GM21381 (cell line): ENCODE data around the gene DENND1A.
"Not testable (repeated sequence)": the region's sequence is repeated elsewhere in the genome, so short reads cannot be mapped to it uniquely, and the experiment has no call there.

Experiments used
- ATAC-seq: cut with Tn5 transposase; IDR thresholded peaks from one replicate; pipeline ENCODE4 v1.9.1; 2021; ENCODE audit warnings: mild to moderate bottlenecking, moderate library complexity; ENCODE audit not compliant: unreplicated experiment

The DENND1A gene

GRCh38 chr9:123823194-123823947 is 106.6 kb downstream of the DENND1A start:
- ATAC-seq: no peak

- no peak for ATAC-seq
Observed at GRCh38 chr9:123821619-123822018, 108.3 kb downstream of the DENND1A start.

GRCh38 chr9:123820139-123820538 is 109.8 kb downstream of the DENND1A start:
- no peak for ATAC-seq

- no peak for ATAC-seq
Observed at GRCh38 chr9:123816817-123817472, 113.0 kb downstream of the DENND1A start.

- ATAC-seq: not testable (repeated sequence)
Observed at GRCh38 chr9:123815856-123816255, 114.1 kb downstream of the DENND1A start.

- ATAC-seq: no peak
Observed at GRCh38 chr9:123814496-123814895, 115.4 kb downstream of the DENND1A start.

- ATAC-seq: no peak
Observed at GRCh38 chr9:123812984-123813383, 116.9 kb downstream of the DENND1A start.

GRCh38 chr9:123807251-123807650 is 122.7 kb downstream of the DENND1A start:
- no peak for ATAC-seq

- no peak for ATAC-seq
Observed at GRCh38 chr9:123806829-123807228, 123.1 kb downstream of the DENND1A start.

- ATAC-seq: no peak
Observed at GRCh38 chr9:123798195-123798594, 131.7 kb downstream of the DENND1A start.

- ATAC-seq: no peak
Observed at GRCh38 chr9:123796618-123797484, 133.1 kb downstream of the DENND1A start.

- no peak for ATAC-seq
Observed at GRCh38 chr9:123796094-123796493, 133.8 kb downstream of the DENND1A start.

- no peak for ATAC-seq
Observed at GRCh38 chr9:123795336-123795735, 134.6 kb downstream of the DENND1A start.

GRCh38 chr9:123792501-123792900 is 137.4 kb downstream of the DENND1A start:
- ATAC-seq: no peak

GRCh38 chr9:123789554-123790292 is 140.2 kb downstream of the DENND1A start:
- ATAC-seq: no peak

GRCh38 chr9:123787416-123787815 is 142.5 kb downstream of the DENND1A start:
- ATAC-seq: no peak

- no peak for ATAC-seq
Observed at GRCh38 chr9:123784518-123784917, 145.4 kb downstream of the DENND1A start.

GRCh38 chr9:123778232-123778902 is 151.6 kb downstream of the DENND1A start:
- no peak for ATAC-seq

GRCh38 chr9:123776708-123777537 is 153.0 kb downstream of the DENND1A start:
- no peak for ATAC-seq
